Progenitor cell of endocrine pancreas (in vitro differentiated cells): ENCODE results near the gene ZNF14. TPM values are rescaled to one million over a fixed set of nuclear protein-coding genes. Genes with fewer than 3 reads are reported as not detected.
"Not testable (repeated sequence)": the region's sequence is repeated elsewhere in the genome, so short reads cannot be mapped to it uniquely, and the experiment has no call there.

ENCODE experiments used
- DNase-seq: peaks from one replicate; pipeline ENCODE4 v3.0.0; 2021; ENCODE audit warnings: low spot score; ENCODE audit not compliant: unreplicated experiment
- H3K27ac Mint-ChIP-seq: 2 replicates; pipeline ENCODE4 v1.8.0; 2021; ENCODE audit warnings: mild to moderate bottlenecking, moderate library complexity, mixed read lengths
- H3K27me3 Mint-ChIP-seq: 2 replicates; pipeline ENCODE4 v1.8.0; 2021; ENCODE audit warnings: mixed read lengths
- H3K36me3 Mint-ChIP-seq: 2 replicates; pipeline ENCODE4 v1.8.0; 2022; ENCODE audit warnings: mixed read lengths; ENCODE audit not compliant: insufficient read depth
- H3K4me1 Mint-ChIP-seq: 2 replicates; pipeline ENCODE4 v1.8.0; 2021; ENCODE audit warnings: low read depth, mixed read lengths
- H3K4me3 Mint-ChIP-seq: 2 replicates; pipeline ENCODE4 v1.8.0; 2021; ENCODE audit warnings: low read depth, mild to moderate bottlenecking, moderate library complexity, mixed read lengths
- H3K9me3 Mint-ChIP-seq: 2 replicates; pipeline ENCODE4 v1.8.0; 2021; ENCODE audit warnings: low read depth, mixed read lengths
- total RNA-seq: library from RNA; stranded (reverse); gene quantifications from 2 replicates; pipeline ENCODE4 v1.2.1, GENCODE V29; 2021
- TF ChIP-seq, protein P1 (sequence below): fragments of 200-600 bp; sonication (generic); IDR thresholded peaks from one replicate; pipeline ENCODE4 v1.5.0; 2021; ENCODE audit warnings: antibody characterized with exemption, mild to moderate bottlenecking; ENCODE audit not compliant: unreplicated experiment

The ZNF14 gene
- total RNA-seq, 1 donor from 2014 or later = 12.4 TPM

DNA sequence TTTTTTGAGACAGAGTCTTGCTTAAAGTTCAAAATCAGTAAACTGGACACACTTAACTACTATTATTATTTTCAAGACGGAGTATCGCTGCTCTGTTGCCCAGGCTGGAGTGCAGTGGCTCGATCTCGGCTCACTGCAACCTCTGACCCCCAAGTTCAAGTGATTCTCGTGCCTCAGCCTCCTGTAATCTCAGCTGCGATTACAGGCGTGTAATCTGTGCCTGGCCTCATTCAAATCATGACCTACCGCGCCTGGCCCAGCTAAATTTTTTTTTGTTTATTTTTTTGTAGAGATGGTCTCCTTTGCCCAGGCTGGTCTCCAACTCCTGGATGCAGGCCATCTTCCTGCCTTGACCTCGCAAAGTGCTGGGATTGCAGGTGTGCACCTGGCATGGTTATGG, 41.2 kb downstream of the ZNF14 start:
- Mint-ChIP-seq H3K4me3 (no peak overlapping the region), H3K9me3 (no peaks in the 10 kb centered on the region), H3K27me3 (no peaks in the 10 kb centered on the region), H3K36me3 (peaks cover 1% of the 10 kb centered on the region), H3K4me1 (no peaks in the 10 kb centered on the region), H3K27ac (no peak overlapping the region)
- DNase-seq = no peak
- TF ChIP-seq, protein P1, sequence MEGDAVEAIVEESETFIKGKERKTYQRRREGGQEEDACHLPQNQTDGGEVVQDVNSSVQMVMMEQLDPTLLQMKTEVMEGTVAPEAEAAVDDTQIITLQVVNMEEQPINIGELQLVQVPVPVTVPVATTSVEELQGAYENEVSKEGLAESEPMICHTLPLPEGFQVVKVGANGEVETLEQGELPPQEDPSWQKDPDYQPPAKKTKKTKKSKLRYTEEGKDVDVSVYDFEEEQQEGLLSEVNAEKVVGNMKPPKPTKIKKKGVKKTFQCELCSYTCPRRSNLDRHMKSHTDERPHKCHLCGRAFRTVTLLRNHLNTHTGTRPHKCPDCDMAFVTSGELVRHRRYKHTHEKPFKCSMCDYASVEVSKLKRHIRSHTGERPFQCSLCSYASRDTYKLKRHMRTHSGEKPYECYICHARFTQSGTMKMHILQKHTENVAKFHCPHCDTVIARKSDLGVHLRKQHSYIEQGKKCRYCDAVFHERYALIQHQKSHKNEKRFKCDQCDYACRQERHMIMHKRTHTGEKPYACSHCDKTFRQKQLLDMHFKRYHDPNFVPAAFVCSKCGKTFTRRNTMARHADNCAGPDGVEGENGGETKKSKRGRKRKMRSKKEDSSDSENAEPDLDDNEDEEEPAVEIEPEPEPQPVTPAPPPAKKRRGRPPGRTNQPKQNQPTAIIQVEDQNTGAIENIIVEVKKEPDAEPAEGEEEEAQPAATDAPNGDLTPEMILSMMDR = no peak

DNA sequence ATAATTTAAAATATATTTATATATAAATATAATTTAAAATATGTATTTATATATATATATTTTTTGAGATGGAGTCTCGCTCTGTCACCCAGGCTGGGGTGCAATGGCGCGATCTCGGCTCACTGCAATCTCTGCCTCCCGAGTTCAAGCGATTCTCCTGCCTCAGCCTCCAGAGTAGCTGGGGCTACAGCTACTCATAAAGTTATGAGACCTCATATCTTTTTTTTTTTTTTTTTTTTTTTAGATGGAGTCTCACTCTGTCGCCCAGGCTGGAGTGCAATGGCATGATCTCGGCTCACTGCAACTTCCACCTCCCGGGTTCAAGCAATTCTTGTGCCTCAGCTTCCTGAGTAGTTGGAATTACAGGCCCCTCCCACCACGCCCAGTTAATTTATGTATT, 43.9 kb downstream of the ZNF14 start:
- DNase-seq, H3K27me3 Mint-ChIP-seq, H3K4me1 Mint-ChIP-seq: not testable (repeated sequence)

DNA sequence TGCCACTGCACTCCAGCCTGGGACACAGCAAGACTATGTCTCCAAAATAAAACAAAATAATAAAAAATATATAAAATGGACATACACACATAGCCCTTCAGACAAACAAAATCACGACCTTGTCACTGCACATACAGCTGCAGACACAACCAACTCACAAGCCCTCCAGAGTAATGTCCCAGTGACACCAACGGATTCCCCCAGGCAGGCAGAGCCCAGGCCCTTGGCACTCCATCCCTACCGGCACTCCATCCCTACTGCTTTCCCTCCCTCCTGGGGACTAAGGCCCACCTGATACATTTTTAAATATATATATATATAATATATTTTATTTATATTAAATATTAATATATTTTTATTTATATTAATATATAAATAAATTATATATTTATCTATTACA, 45.8 kb downstream of the ZNF14 start:
- TF ChIP-seq, protein P1 = no peak
- H3K27me3 Mint-ChIP-seq = no peaks in the 10 kb centered on the region
- DNase-seq = no peak
- H3K4me1 Mint-ChIP-seq = no peaks in the 10 kb centered on the region
- peaks cover 21% of the 10 kb centered on the region for H3K36me3 Mint-ChIP-seq
- H3K27ac Mint-ChIP-seq = no peak overlapping the region
- H3K9me3 Mint-ChIP-seq = peaks cover 16% of the 10 kb centered on the region
- H3K4me3 Mint-ChIP-seq = no peak overlapping the region

More for the DNA sequence above, 43.9 kb downstream of the ZNF14 start:
- not testable (repeated sequence) for H3K9me3 Mint-ChIP-seq, H3K4me3 Mint-ChIP-seq, H3K36me3 Mint-ChIP-seq, H3K27ac Mint-ChIP-seq

DNA sequence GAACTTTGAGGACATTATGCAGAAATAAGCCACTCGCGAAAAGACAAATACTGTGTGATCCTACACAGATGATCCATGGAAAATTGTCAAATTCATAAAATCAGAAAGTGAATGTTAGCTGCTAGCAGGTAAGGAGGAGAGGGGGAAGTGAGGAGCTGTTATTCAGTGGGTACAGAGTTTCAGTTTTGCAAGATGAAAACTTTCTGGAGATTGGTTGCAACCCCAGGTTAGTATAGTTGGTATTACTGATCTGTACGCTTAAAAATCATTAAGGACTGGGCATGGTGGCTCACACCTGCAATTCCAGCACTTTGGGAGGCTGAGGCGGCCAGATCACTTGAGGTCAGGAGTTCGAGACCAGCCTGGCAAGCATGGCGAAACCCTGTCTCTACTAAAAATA, 46.3 kb downstream of the ZNF14 start:
- no peaks in the 10 kb centered on the region for H3K27me3 Mint-ChIP-seq
- no peak overlapping the region for H3K4me3 Mint-ChIP-seq
- TF ChIP-seq, protein P1 = no peak
- H3K4me1 Mint-ChIP-seq = no peaks in the 10 kb centered on the region
- no peak overlapping the region for H3K27ac Mint-ChIP-seq
- peaks cover 21% of the 10 kb centered on the region for H3K36me3 Mint-ChIP-seq
- peaks cover 16% of the 10 kb centered on the region for H3K9me3 Mint-ChIP-seq
- DNase-seq = no peak

DNA sequence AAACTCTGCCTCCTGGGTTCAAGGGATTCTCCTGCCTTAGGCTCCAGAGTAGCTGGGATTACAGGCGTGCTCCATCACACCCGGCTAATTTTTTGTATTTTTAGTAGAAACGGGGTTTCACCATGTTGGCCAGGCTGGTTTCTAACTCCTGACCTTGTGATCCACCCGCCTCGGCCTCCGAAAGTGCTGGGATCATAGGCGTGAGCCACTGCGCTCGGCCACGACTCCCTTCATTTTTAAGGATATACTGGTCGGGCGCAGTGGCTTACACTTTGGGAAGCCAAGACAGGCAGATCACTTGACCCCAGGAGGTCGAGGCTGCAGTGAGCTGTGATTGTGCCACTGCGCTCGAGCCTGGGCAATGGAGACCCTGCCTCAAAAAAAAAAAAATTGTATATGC, 46.8 kb downstream of the ZNF14 start:
- not testable (repeated sequence) for DNase-seq, H3K27ac Mint-ChIP-seq, H3K4me1 Mint-ChIP-seq, H3K4me3 Mint-ChIP-seq, H3K27me3 Mint-ChIP-seq
- peaks cover 26% of the 10 kb centered on the region for H3K36me3 Mint-ChIP-seq
- H3K9me3 Mint-ChIP-seq = peaks cover 18% of the 10 kb centered on the region

DNA sequence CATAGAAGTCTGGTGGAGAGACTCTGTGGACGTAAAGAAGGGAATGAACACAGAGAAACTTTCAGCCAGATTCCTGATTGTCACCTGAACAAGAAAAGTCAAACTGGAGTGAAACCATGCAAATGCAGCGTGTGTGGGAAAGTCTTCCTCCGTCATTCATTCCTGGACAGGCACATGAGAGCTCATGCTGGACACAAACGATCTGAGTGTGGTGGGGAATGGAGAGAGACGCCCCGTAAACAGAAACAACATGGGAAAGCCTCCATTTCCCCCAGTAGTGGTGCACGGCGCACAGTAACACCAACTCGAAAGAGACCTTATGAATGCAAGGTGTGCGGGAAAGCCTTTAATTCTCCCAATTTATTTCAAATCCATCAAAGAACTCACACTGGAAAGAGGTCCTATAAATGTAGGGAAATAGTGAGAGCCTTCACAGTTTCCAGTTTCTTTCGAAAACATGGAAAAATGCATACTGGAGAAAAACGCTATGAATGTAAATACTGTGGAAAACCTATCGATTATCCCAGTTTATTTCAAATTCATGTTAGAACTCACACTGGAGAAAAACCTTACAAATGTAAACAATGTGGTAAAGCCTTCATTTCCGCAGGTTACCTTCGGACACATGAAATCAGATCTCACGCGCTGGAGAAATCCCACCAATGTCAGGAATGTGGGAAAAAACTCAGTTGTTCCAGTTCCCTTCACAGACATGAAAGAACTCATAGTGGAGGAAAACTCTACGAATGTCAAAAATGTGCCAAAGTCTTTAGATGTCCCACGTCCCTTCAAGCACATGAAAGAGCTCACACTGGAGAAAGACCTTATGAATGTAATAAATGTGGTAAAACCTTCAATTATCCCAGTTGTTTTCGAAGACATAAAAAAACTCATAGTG, 53.5 kb downstream of the ZNF14 start:
- Mint-ChIP-seq H3K27ac (no peak overlapping the region), H3K27me3 (no peaks in the 10 kb centered on the region), H3K9me3 (peaks cover 48% of the 10 kb centered on the region), H3K4me1 (no peaks in the 10 kb centered on the region), H3K4me3 (no peak overlapping the region), H3K36me3 (peaks cover 69% of the 10 kb centered on the region)
- DNase-seq = no peak
- TF ChIP-seq, protein P1 = no peak
